Measurements from ENCODE around the gene MANEA.

MANEA gene

DNA sequence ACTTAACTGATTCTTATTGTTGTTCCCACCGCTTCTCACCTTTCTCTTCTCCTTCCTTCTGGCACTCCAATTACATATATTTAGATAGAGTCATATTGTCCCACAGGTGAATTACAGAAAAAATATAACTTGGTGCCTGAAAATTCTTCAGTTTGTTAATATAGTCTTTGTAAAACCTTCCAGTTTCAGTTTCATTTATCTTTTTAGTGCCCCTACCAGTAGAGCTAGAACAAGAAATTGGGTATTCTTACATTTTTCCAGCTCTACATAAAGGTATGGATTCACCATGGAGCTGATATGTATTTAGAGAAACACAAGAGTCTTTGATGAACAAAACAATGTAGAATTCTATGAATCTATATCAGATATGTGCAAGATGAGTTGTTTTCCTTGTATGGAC, 10.7 kb downstream of the MANEA start:
- ATAC-seq = no peak
- TF ChIP-seq BACH2 (CRISPR knock-in tag; IDR thresholded peaks at IDR 0.05; ENCODE audit: borderline replicate concordance) = no peak
- TF ChIP-seq ISL1 (CRISPR knock-in tag; IDR thresholded peaks at IDR 0.05) = no peak
- no peak for TF ChIP-seq SNAI2 (CRISPR knock-in tag; IDR thresholded peaks at IDR 0.05)
- TF ChIP-seq, protein P1, sequence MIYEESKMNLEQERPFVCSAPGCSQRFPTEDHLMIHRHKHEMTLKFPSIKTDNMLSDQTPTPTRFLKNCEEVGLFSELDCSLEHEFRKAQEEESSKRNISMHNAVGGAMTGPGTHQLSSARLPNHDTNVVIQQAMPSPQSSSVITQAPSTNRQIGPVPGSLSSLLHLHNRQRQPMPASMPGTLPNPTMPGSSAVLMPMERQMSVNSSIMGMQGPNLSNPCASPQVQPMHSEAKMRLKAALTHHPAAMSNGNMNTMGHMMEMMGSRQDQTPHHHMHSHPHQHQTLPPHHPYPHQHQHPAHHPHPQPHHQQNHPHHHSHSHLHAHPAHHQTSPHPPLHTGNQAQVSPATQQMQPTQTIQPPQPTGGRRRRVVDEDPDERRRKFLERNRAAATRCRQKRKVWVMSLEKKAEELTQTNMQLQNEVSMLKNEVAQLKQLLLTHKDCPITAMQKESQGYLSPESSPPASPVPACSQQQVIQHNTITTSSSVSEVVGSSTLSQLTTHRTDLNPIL (CRISPR knock-in tag; IDR thresholded peaks at IDR 0.05; ENCODE audit: low read depth) = no peak
- TF ChIP-seq RARB (CRISPR knock-in tag; IDR thresholded peaks at IDR 0.05) = no peak
- no peak for TF ChIP-seq ARNTL (CRISPR knock-in tag; IDR thresholded peaks at IDR 0.05; ENCODE audit: borderline replicate concordance, low read depth)
- TF ChIP-seq, protein P2, sequence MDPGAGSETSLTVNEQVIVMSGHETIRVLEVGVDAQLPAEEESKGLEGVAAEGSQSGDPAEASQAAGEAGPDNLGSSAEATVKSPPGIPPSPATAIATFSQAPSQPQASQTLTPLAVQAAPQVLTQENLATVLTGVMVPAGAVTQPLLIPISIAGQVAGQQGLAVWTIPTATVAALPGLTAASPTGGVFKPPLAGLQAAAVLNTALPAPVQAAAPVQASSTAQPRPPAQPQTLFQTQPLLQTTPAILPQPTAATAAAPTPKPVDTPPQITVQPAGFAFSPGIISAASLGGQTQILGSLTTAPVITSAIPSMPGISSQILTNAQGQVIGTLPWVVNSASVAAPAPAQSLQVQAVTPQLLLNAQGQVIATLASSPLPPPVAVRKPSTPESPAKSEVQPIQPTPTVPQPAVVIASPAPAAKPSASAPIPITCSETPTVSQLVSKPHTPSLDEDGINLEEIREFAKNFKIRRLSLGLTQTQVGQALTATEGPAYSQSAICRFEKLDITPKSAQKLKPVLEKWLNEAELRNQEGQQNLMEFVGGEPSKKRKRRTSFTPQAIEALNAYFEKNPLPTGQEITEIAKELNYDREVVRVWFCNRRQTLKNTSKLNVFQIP (CRISPR knock-in tag; IDR thresholded peaks at IDR 0.05; ENCODE audit: borderline replicate concordance, low read depth) = no peak
- TF ChIP-seq, protein P3, sequence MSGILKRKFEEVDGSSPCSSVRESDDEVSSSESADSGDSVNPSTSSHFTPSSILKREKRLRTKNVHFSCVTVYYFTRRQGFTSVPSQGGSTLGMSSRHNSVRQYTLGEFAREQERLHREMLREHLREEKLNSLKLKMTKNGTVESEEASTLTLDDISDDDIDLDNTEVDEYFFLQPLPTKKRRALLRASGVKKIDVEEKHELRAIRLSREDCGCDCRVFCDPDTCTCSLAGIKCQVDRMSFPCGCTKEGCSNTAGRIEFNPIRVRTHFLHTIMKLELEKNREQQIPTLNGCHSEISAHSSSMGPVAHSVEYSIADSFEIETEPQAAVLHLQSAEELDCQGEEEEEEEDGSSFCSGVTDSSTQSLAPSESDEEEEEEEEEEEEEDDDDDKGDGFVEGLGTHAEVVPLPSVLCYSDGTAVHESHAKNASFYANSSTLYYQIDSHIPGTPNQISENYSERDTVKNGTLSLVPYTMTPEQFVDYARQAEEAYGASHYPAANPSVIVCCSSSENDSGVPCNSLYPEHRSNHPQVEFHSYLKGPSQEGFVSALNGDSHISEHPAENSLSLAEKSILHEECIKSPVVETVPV (CRISPR knock-in tag; IDR thresholded peaks at IDR 0.05) = no peak
- TF ChIP-seq CSDC2 (CRISPR knock-in tag; IDR thresholded peaks at IDR 0.05) = no peak
- TF ChIP-seq, protein P4, sequence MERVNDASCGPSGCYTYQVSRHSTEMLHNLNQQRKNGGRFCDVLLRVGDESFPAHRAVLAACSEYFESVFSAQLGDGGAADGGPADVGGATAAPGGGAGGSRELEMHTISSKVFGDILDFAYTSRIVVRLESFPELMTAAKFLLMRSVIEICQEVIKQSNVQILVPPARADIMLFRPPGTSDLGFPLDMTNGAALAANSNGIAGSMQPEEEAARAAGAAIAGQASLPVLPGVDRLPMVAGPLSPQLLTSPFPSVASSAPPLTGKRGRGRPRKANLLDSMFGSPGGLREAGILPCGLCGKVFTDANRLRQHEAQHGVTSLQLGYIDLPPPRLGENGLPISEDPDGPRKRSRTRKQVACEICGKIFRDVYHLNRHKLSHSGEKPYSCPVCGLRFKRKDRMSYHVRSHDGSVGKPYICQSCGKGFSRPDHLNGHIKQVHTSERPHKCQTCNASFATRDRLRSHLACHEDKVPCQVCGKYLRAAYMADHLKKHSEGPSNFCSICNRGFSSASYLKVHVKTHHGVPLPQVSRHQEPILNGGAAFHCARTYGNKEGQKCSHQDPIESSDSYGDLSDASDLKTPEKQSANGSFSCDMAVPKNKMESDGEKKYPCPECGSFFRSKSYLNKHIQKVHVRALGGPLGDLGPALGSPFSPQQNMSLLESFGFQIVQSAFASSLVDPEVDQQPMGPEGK (CRISPR knock-in tag; IDR thresholded peaks at IDR 0.05; ENCODE audit: borderline replicate concordance) = no peak
- TF ChIP-seq GLIS3 (CRISPR knock-in tag; IDR thresholded peaks at IDR 0.05) = no peak
- TF ChIP-seq ZFP30 (CRISPR knock-in tag; IDR thresholded peaks at IDR 0.05) = no peak
- TF ChIP-seq OSR1 (CRISPR knock-in tag; IDR thresholded peaks at IDR 0.05) = no peak

DNA sequence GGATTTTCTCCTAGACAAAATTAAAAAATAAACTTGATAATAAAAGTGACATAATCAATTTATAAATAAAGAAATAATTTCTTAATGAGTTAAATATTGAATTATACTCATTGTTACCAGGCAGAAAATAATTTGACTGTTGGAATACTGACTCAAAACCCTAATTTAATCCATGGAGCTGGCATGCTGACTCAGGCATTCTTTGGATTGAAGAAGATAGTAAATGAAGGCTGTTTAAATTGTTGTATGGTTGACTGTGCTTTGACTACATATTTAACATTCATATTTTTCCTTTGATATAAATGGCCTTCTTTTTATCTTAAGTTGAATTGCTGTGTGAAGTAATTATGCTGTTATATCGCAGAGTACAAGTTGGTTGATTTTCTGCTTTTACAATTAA, 11.7 kb downstream of the MANEA start:
- no peak for ATAC-seq
- TF ChIP-seq, protein P4 (CRISPR knock-in tag; IDR thresholded peaks at IDR 0.05; ENCODE audit: borderline replicate concordance) = no peak
- no peak for TF ChIP-seq ZNF565 (CRISPR knock-in tag; conservative IDR thresholded peaks at IDR 0.05; ENCODE audit: low read depth)
- no peak for TF ChIP-seq ZNF8 (CRISPR knock-in tag; IDR thresholded peaks at IDR 0.05)

DNA sequence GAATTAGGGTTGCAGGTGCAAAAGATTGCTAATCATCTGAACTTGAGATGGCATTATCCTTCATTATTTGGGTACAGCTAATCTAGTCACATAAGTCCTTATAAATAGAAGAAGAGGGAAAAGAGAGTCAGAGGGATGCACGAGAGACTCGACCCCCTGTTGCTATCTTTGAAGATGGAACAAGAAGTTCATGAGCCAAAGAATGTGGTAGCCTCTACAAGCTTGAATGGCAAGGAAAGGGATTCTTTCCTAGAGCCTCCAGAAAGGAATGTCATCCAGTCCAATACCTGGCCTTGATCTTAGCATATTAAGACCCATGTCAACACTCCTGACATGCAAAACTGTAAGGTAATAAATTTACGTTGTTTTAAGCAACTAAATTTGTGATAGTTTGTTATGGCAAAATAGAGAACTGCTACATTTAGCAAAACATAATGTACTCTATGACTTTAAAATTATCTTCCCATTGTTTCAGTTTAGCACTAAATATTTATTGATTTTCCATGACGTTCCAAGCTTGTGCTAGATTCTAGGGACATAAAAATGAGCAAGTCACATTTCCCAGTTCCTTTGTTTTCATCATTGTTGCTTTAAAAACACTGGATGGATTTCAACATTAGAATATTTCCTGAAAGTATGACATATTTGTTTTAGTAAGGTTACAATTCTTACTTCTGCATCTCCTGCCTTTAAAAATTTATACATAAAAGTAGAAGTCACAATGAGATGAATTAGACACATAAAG, 12.7 kb downstream of the MANEA start:
- no peak for ATAC-seq

More for the DNA sequence above, 12.7 kb downstream of the MANEA start:
- TF ChIP-seq PPARA (CRISPR knock-in tag; IDR thresholded peaks at IDR 0.05; ENCODE audit: borderline replicate concordance) (no peak), TCF4 (CRISPR knock-in tag; IDR thresholded peaks at IDR 0.05; ENCODE audit: borderline replicate concordance) (no peak), BACH2 (CRISPR knock-in tag; IDR thresholded peaks at IDR 0.05; ENCODE audit: borderline replicate concordance) (no peak), ARNTL (CRISPR knock-in tag; IDR thresholded peaks at IDR 0.05; ENCODE audit: borderline replicate concordance, low read depth) (no peak), ISL1 (CRISPR knock-in tag; IDR thresholded peaks at IDR 0.05) (no peak), RARB (CRISPR knock-in tag; IDR thresholded peaks at IDR 0.05) (no peak), ZFP3 (CRISPR knock-in tag; IDR thresholded peaks at IDR 0.05) (no peak), GLIS3 (CRISPR knock-in tag; IDR thresholded peaks at IDR 0.05) (no peak), OSR1 (CRISPR knock-in tag; IDR thresholded peaks at IDR 0.05) (no peak), ZFP30 (CRISPR knock-in tag; IDR thresholded peaks at IDR 0.05) (no peak), TOX (CRISPR knock-in tag; IDR thresholded peaks at IDR 0.05; ENCODE audit: borderline replicate concordance) (no peak), ZC3H10 (CRISPR knock-in tag; IDR thresholded peaks at IDR 0.05) (no peak), ZNF8 (CRISPR knock-in tag; IDR thresholded peaks at IDR 0.05) (no peak), SNAI2 (CRISPR knock-in tag; IDR thresholded peaks at IDR 0.05) (no peak), CSDC2 (CRISPR knock-in tag; IDR thresholded peaks at IDR 0.05) (no peak), ESRRG (CRISPR knock-in tag; IDR thresholded peaks at IDR 0.05) (no peak)
- TF ChIP-seq, protein P3 (CRISPR knock-in tag; IDR thresholded peaks at IDR 0.05) = no peak
- TF ChIP-seq, protein P2 (CRISPR knock-in tag; IDR thresholded peaks at IDR 0.05; ENCODE audit: borderline replicate concordance, low read depth) = no peak
- TF ChIP-seq, protein P4 (CRISPR knock-in tag; IDR thresholded peaks at IDR 0.05; ENCODE audit: borderline replicate concordance) = no peak
